Activated T-helper 17 cell treated with anti-CD3 and anti-CD28 coated beads, Interleukin-2, amount 50 U/mL, for 72 hours (primary cell): ENCODE measurements around the gene TRIM56. TPM values are rescaled to one million over a fixed set of nuclear protein-coding genes. Genes with fewer than 3 reads are reported as not detected.
"Not testable (repeated sequence)": the region's sequence is repeated elsewhere in the genome, so short reads cannot be mapped to it uniquely, and the experiment has no call there.

Experiments used
- ATAC-seq: fragments of 150-1000 bp; cut with Tn5 transposase; replicated peaks from 2 replicates; pipeline ENCODE4 v1.10.0; 2021; ENCODE audit warnings: mild to moderate bottlenecking, moderate library complexity
- H3K27ac Mint-ChIP-seq: one replicate; pipeline ENCODE4 v1.8.0; 2022; ENCODE audit warnings: mixed read lengths
- H3K27me3 Mint-ChIP-seq: one replicate; pipeline ENCODE4 v1.8.0; 2022; ENCODE audit warnings: mixed read lengths
- H3K36me3 Mint-ChIP-seq: one replicate; pipeline ENCODE4 v1.8.0; 2022; ENCODE audit warnings: low read depth, mild to moderate bottlenecking, mixed read lengths
- H3K4me1 Mint-ChIP-seq: one replicate; pipeline ENCODE4 v1.8.0; 2022; ENCODE audit warnings: mixed read lengths
- H3K4me3 Mint-ChIP-seq: one replicate; pipeline ENCODE4 v1.8.0; 2022; ENCODE audit warnings: mild to moderate bottlenecking, mixed read lengths
- H3K9me3 Mint-ChIP-seq: one replicate; pipeline ENCODE4 v1.8.0; 2022; ENCODE audit warnings: mixed read lengths
- total RNA-seq, 2 donors: library from RNA; stranded (reverse); gene quantifications; one replicate each; pipeline ENCODE4 v1.2.3, GENCODE V29; 2022

Gene TRIM56
- total RNA-seq, 2 donors from 2014 or later: 45.4 to 55.5 TPM

- no peaks in the 10 kb centered on the region for H3K36me3 Mint-ChIP-seq
- H3K9me3 Mint-ChIP-seq: no peaks in the 10 kb centered on the region
- no peaks in the 10 kb centered on the region for H3K4me1 Mint-ChIP-seq
- ATAC-seq: no peak
- H3K27me3 Mint-ChIP-seq: peaks cover 1% of the 10 kb centered on the region
- no peak overlapping the region for H3K27ac Mint-ChIP-seq
- no peak overlapping the region for H3K4me3 Mint-ChIP-seq
Observed at GRCh38 chr7:101113836-101114235, 28.6 kb downstream of the TRIM56 start.

GRCh38 chr7:101114492-101114891 is 29.2 kb downstream of the TRIM56 start:
- no peak for ATAC-seq
- H3K27ac Mint-ChIP-seq: no peak overlapping the region
- H3K4me1 Mint-ChIP-seq: no peaks in the 10 kb centered on the region
- peaks cover 4% of the 10 kb centered on the region for H3K27me3 Mint-ChIP-seq
- no peaks in the 10 kb centered on the region for H3K9me3 Mint-ChIP-seq
- H3K4me3 Mint-ChIP-seq: no peak overlapping the region
- no peaks in the 10 kb centered on the region for H3K36me3 Mint-ChIP-seq

DNA sequence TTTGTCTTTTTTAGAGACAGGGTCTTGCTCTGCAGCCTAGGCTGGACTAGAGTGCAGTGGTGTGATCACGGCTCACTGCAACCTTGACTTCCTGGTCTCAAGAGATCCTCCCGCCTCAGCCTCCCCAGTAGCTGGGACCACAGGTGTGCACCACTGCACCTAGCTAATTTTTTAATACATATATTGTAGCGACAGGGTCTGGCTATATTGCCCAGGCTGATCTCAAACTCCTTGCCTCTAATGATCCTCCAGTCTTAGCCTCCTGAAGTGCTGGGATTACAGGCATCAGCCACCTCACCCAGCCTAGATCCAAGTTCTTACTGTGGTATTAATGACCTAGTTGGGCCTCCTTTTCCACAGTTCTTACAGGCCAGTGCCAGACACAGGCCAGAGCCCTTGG is 29.9 kb downstream of the TRIM56 start:
- peaks cover 10% of the 10 kb centered on the region for H3K27me3 Mint-ChIP-seq
- H3K4me3 Mint-ChIP-seq: no peak overlapping the region
- ATAC-seq: no peak
- H3K9me3 Mint-ChIP-seq: no peaks in the 10 kb centered on the region
- H3K27ac Mint-ChIP-seq: no peak overlapping the region
- no peaks in the 10 kb centered on the region for H3K36me3 Mint-ChIP-seq
- no peaks in the 10 kb centered on the region for H3K4me1 Mint-ChIP-seq

- H3K4me1 Mint-ChIP-seq: peaks cover under 1% of the 10 kb centered on the region
- no peak overlapping the region for H3K4me3 Mint-ChIP-seq
- peaks cover 16% of the 10 kb centered on the region for H3K27me3 Mint-ChIP-seq
- H3K36me3 Mint-ChIP-seq: no peaks in the 10 kb centered on the region
- H3K9me3 Mint-ChIP-seq: no peaks in the 10 kb centered on the region
- no peak for ATAC-seq
- H3K27ac Mint-ChIP-seq: no peak overlapping the region
Observed at GRCh38 chr7:101116898-101117297, 31.6 kb downstream of the TRIM56 start.

GRCh38 chr7:101118856-101119255 is 33.6 kb downstream of the TRIM56 start:
- H3K9me3 Mint-ChIP-seq: no peaks in the 10 kb centered on the region
- no peak overlapping the region for H3K4me3 Mint-ChIP-seq
- ATAC-seq: no peak
- H3K36me3 Mint-ChIP-seq: no peaks in the 10 kb centered on the region
- no peak overlapping the region for H3K27ac Mint-ChIP-seq
- peaks cover 6% of the 10 kb centered on the region for H3K4me1 Mint-ChIP-seq
- peaks cover 31% of the 10 kb centered on the region for H3K27me3 Mint-ChIP-seq

DNA sequence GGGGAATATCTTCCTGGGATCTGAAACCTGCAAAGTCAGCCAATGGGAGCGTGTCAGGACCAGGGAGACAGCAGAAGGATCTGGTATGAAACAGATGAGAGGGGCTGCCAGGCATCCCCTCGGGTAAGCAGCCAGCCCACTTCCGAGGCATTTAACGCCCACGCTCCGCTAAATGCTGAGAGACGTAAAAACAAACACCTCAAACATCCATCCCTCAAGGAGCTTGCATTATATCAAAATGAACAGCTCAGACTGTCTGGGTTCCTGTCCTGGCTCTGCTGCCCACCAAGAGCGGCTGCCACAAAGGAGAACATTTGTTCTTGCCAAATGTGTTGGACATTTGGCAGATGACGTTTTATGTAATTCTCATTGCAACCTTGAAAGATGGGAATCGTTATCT is 34.6 kb downstream of the TRIM56 start:
- ATAC-seq: no peak
- Mint-ChIP-seq H3K4me1 (peaks cover 11% of the 10 kb centered on the region), H3K36me3 (no peaks in the 10 kb centered on the region), H3K4me3 (no peak overlapping the region), H3K27me3 (peaks cover 37% of the 10 kb centered on the region), H3K9me3 (no peaks in the 10 kb centered on the region), H3K27ac (no peak overlapping the region)

GRCh38 chr7:101120315-101120714 is 35.0 kb downstream of the TRIM56 start:
- no peaks in the 10 kb centered on the region for H3K9me3 Mint-ChIP-seq
- H3K27me3 Mint-ChIP-seq: peaks cover 40% of the 10 kb centered on the region
- ATAC-seq: no peak
- no peaks in the 10 kb centered on the region for H3K36me3 Mint-ChIP-seq
- peaks cover 14% of the 10 kb centered on the region for H3K4me1 Mint-ChIP-seq
- no peak overlapping the region for H3K27ac Mint-ChIP-seq
- no peak overlapping the region for H3K4me3 Mint-ChIP-seq

GRCh38 chr7:101121631-101121990 is 36.3 kb downstream of the TRIM56 start:
- H3K27ac Mint-ChIP-seq: peak overlapping the region; percentile 80
- peak overlapping the region; percentile 60 for H3K4me3 Mint-ChIP-seq
- peaks cover 18% of the 10 kb centered on the region for H3K4me1 Mint-ChIP-seq
- not testable (repeated sequence) for H3K9me3 Mint-ChIP-seq, ATAC-seq, H3K36me3 Mint-ChIP-seq
- peaks cover 46% of the 10 kb centered on the region for H3K27me3 Mint-ChIP-seq

- H3K36me3 Mint-ChIP-seq: no peaks in the 10 kb centered on the region
- no peaks in the 10 kb centered on the region for H3K9me3 Mint-ChIP-seq
- H3K27me3 Mint-ChIP-seq: peaks cover 50% of the 10 kb centered on the region
- peaks cover 22% of the 10 kb centered on the region for H3K4me1 Mint-ChIP-seq
- peak overlapping the region; percentile 80 for H3K27ac Mint-ChIP-seq
- no peak for ATAC-seq
- peak overlapping the region; percentile 60 for H3K4me3 Mint-ChIP-seq
Observed at GRCh38 chr7:101121991-101122932, 37.0 kb downstream of the TRIM56 start.

GRCh38 chr7:101122933-101123702 is 37.8 kb downstream of the TRIM56 start:
- Mint-ChIP-seq H3K36me3 (no peaks in the 10 kb centered on the region), H3K9me3 (no peaks in the 10 kb centered on the region), H3K27ac (no peak overlapping the region), H3K4me1 (peaks cover 24% of the 10 kb centered on the region), H3K27me3 (peaks cover 56% of the 10 kb centered on the region), H3K4me3 (no peak overlapping the region)
- no peak for ATAC-seq

GRCh38 chr7:101123703-101124068 is 38.4 kb downstream of the TRIM56 start:
- no peaks in the 10 kb centered on the region for H3K9me3 Mint-ChIP-seq
- H3K4me3 Mint-ChIP-seq: no peak overlapping the region
- H3K4me1 Mint-ChIP-seq: peaks cover 24% of the 10 kb centered on the region
- no peak overlapping the region for H3K27ac Mint-ChIP-seq
- ATAC-seq: no peak
- no peaks in the 10 kb centered on the region for H3K36me3 Mint-ChIP-seq
- H3K27me3 Mint-ChIP-seq: peaks cover 56% of the 10 kb centered on the region

DNA sequence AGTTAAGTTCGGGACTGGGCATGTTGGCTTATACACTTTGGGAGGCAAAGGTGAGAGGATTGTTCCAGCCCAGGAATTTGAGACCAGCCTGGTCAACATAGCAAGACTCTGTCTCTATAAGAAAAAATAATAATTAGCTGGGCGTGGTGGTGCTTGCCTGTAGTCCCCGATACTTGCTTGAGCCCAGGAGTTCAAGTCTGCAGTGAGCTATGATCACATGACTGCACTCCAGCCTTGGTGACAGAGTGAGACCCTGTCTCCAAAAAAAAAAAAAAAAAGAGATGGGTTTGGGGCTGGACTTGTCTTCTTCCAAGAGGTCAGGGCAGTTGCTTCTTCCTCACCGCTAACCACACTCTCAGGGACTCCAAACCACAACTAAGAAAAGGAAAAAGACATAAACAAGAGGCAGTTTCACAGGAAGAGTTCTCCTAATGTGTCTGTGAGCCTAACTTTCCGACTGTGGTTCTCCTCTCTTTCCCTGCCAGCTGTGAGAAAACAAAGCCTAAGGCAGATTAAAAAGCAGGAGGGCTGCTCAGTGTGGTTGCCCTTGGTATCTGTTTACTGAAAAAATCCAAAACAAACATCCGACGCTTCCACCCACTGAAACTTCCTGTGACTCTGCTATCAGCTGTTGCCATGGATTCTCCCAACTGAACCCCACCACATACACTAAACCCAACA is 39.2 kb downstream of the TRIM56 start:
- Mint-ChIP-seq H3K4me1 (peaks cover 24% of the 10 kb centered on the region), H3K27me3 (peaks cover 54% of the 10 kb centered on the region), H3K27ac (peak overlapping the region; percentile 52), H3K36me3 (no peaks in the 10 kb centered on the region), H3K9me3 (no peaks in the 10 kb centered on the region), H3K4me3 (peak overlapping the region; percentile 6)
- ATAC-seq: peak; percentile 63

- peak; percentile 31 for ATAC-seq
- peaks cover 50% of the 10 kb centered on the region for H3K27me3 Mint-ChIP-seq
- H3K4me1 Mint-ChIP-seq: peaks cover 24% of the 10 kb centered on the region
- no peaks in the 10 kb centered on the region for H3K36me3 Mint-ChIP-seq
- H3K9me3 Mint-ChIP-seq: no peaks in the 10 kb centered on the region
- peak overlapping the region; percentile 65 for H3K4me3 Mint-ChIP-seq
- no peak overlapping the region for H3K27ac Mint-ChIP-seq
Observed at GRCh38 chr7:101125989-101126650, 40.8 kb downstream of the TRIM56 start.
